KOPT-K1 (cell line): ENCODE results near the gene SPDYE3.
"Not testable (repeated sequence)": the region's sequence is repeated elsewhere in the genome, so short reads cannot be mapped to it uniquely, and the experiment has no call there.

Source experiments
- H3K27ac ChIP-seq: fragments of 200-600 bp; sonication (generic); 2 replicates; pipeline ENCODE4 v1.5.1; 2016; ENCODE audit warnings: antibody characterized with exemption, mild to moderate bottlenecking, low read depth, low read length; ENCODE audit not compliant: poor library complexity, severe bottlenecking
- H3K36me3 ChIP-seq: fragments of 200-600 bp; sonication (generic); 2 replicates; pipeline ENCODE4 v1.5.1; 2017; ENCODE audit warnings: antibody characterized with exemption, mild to moderate bottlenecking, low read length, moderate library complexity; ENCODE audit not compliant: insufficient read depth
- H3K9me3 ChIP-seq: fragments of 200-600 bp; sonication (generic); 2 replicates; pipeline ENCODE4 v1.5.1; 2017; ENCODE audit warnings: antibody characterized with exemption, low read length, mild to moderate bottlenecking; ENCODE audit not compliant: insufficient read depth, poor library complexity, severe bottlenecking

SPDYE3 gene

GRCh38 chr7:100326914-100327313, 19.4 kb downstream of the SPDYE3 start:
- H3K9me3 ChIP-seq, H3K27ac ChIP-seq: not testable (repeated sequence)
- peaks cover 61% of the 10 kb centered on the region for H3K36me3 ChIP-seq

- peak overlapping the region; percentile 79 for H3K27ac ChIP-seq
- not testable (repeated sequence) for H3K9me3 ChIP-seq
- H3K36me3 ChIP-seq: peaks cover 34% of the 10 kb centered on the region
These were observed 28.3 kb downstream of the SPDYE3 start for GRCh38 chr7:100335566-100336466.

DNA sequence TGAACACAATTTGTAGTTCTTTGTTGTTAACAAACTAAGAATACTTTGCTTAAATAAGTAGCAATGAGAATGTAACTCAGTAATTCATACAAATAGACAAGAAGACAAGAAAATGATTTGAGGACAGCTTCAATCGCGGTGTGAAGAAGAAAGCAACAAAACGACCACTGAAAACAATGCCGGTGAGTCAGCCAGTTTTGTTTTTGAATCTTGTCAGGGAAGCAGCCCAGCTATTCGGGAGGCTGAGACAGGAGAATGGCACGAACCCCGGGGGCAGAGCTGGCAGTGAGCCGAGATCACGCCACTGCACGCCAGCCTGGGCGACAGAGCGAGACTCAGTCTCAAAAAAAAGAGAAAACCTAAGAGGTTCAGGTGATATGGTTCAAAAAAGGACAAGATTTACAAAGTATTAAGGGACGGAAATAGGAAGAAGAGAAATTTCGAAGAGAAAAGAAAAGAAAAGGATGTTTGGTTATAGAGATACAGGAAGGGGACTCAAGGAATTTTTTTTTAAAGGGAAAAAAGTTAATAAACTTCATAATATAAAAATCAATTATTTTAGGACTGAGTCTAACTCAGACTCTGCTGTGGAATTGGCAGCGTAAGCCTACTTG, 30.7 kb downstream of the SPDYE3 start:
- H3K36me3 ChIP-seq: peaks cover 50% of the 10 kb centered on the region
- H3K27ac ChIP-seq, H3K9me3 ChIP-seq: not testable (repeated sequence)

DNA sequence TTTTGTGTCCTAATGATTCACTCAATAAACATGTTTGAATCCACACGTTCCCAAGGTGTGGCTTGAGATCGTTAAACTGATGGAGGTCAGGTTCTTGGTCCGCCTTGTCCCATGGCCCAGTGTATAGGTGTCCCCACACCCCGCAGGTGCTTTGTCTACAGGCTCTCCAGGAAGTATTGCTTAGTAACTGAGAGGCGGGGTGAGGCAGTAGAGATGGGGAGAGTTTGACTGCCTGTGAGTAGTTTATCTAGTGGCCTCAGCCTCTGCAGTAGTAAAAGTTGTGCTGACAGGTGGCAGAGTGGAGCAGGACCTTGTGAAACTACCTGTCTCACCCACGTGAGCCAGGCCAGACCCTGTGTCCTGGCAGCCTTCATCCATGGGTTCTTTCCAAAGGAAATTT, 33.8 kb downstream of the SPDYE3 start:
- H3K36me3 ChIP-seq: peaks cover 74% of the 10 kb centered on the region
- H3K27ac ChIP-seq: peak overlapping the region; percentile 18
- not testable (repeated sequence) for H3K9me3 ChIP-seq

- Histone ChIP-seq H3K27ac (no peak overlapping the region), H3K36me3 (peaks cover 83% of the 10 kb centered on the region), H3K9me3 (no peaks in the 10 kb centered on the region)
These were observed 35.3 kb downstream of the SPDYE3 start for GRCh38 chr7:100342765-100343164.

DNA sequence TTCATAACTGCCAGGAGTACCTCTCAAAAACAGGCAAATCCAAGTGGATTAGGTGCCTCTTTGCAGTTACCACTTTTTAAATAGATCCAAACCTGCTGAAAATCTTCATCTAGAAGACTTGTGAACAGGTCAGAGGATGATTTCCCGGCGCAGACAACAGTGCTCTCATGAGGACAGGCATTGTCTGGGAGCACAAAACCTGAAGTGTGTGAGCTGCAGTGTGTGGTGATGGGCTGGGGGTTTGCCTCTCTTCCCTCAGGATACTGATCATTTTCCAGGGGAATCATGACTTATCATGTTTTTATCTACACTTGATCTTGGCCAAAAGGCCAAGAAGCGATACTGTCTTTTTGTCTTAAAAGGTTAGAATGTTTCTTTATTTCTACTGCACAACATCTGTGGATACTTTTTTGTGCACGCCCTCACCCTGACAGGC, 36.6 kb downstream of the SPDYE3 start:
- Histone ChIP-seq H3K36me3 (peaks cover 85% of the 10 kb centered on the region), H3K27ac (peak overlapping the region; percentile 64)
- not testable (repeated sequence) for H3K9me3 ChIP-seq

DNA sequence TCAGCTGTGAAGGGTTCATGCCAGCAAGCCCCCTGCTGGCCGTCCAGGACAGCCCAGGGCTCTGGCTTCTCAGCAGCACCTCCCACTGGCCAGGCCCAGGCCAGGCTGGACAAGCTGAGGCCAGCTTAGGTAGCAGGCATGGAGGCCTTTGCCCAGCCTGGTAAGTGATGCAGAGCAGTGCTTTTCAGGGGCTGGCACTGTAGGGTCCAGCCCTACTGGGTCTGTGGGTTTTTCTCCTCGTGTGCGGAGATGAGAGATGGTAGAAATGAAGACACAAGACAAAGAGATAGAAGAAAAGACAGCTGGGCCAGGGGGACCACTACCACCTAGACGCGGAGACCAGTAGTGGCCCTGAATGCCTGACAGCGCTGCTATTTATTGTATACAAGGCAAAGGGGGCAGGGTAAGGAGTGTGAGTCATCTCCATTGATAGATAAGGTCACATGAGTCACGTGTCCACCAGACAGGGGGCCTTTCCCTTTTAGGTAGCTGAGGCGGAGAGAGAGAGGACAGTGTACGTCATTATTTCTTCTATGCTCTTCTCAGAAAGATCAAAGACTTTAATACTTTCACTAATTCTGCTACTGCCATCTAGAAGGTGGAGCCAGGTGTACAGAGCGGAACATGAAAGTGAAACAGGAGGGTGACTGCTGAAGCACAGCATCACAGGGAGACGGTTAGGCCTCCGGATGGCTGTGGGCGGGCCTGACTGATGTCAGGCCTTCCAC, 37.2 kb downstream of the SPDYE3 start:
- H3K27ac ChIP-seq: peak overlapping the region; percentile 64
- not testable (repeated sequence) for H3K9me3 ChIP-seq
- peaks cover 85% of the 10 kb centered on the region for H3K36me3 ChIP-seq

GRCh38 chr7:100345288-100345672, 37.8 kb downstream of the SPDYE3 start:
- Histone ChIP-seq H3K27ac (peak overlapping the region; percentile 64), H3K36me3 (peaks cover 91% of the 10 kb centered on the region)
- not testable (repeated sequence) for H3K9me3 ChIP-seq

DNA sequence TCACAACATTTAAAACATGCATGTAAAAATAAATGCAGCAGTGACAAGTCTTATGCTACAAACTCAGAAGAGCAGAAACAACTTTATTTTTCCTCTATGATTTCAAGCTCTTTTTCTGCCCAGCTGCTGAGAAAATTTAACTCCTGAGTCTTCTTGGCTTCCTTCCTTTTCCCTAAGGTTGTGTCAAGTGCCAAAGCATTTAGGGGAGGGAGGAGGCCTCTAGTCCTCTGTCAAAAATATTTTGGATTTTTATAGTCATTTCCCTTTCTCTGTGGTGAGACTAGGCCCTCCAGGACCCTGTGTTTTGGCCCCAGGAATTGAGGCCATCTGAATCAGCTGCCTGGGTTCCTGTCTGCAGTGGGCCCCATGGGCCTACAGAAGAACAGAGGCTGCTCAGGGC, 39.4 kb downstream of the SPDYE3 start:
- Histone ChIP-seq H3K27ac (no peak overlapping the region), H3K36me3 (peaks cover 93% of the 10 kb centered on the region), H3K9me3 (no peaks in the 10 kb centered on the region)

GRCh38 chr7:100348805-100349204, 41.3 kb downstream of the SPDYE3 start:
- Histone ChIP-seq H3K9me3 (no peaks in the 10 kb centered on the region), H3K36me3 (peaks cover 92% of the 10 kb centered on the region), H3K27ac (no peak overlapping the region)

GRCh38 chr7:100349757-100350156, 42.3 kb downstream of the SPDYE3 start:
- H3K9me3 ChIP-seq: no peaks in the 10 kb centered on the region
- H3K27ac ChIP-seq: no peak overlapping the region
- peaks cover 93% of the 10 kb centered on the region for H3K36me3 ChIP-seq

DNA sequence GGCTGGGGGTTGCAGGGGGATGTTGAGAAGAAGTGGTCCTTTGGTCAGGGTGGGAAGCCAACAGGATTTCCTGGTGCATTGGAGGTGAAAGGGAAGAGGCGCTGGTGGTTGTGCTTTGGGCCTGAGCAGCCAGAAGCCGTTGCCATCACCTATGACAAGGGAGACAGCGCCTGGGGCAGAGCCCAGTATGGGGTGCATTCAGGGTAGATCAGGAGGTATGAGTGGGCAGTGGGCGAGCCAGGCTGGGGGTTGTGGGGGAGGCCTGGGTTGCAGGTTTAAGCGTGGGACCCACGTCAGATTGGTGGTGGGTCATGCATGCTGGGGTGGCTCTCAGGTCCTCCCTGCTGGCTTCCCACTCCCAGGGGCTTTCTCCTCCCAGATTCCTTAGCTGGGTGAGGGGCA, 44.2 kb downstream of the SPDYE3 start:
- peak overlapping the region; percentile 45 for H3K27ac ChIP-seq
- H3K36me3 ChIP-seq: peaks cover 100% of the 10 kb centered on the region
- no peaks in the 10 kb centered on the region for H3K9me3 ChIP-seq

- Histone ChIP-seq H3K27ac (peak overlapping the region; percentile 45), H3K36me3 (peaks cover 100% of the 10 kb centered on the region)
- not testable (repeated sequence) for H3K9me3 ChIP-seq
These were observed 44.8 kb downstream of the SPDYE3 start for GRCh38 chr7:100352230-100352781.

DNA sequence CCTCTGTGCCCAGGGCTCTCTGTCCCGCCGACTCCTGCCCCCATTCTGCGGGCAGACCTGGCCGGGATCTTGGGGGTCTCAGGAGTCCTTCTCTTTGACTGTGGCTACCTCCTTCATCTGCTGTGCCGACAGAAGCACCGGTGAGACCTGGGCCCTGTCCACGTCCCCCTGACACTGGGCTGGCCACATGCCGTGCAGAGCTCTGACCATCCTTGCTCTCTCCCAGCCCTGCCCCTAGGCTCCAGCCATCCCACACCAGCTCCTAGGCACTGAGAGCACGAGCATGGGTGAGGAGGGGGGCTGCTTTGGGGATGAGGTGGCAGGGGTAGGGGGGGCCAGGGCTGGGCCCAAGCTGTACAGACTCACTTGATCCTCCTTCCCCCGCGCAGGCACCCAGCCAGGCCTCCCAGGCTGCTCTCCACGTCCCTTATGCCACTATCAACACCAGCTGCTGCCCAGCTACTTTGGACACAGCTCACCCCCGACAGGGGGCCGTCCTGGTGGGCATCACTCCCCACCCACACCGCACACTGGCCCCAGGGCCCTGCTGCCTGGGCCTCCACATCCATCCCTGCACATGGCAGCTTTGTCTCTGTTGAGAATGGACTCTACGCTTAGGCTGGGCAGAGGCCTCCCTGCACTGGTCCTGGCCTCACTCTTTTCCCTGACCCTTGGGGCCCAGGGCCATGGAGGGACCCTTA, 45.6 kb downstream of the SPDYE3 start:
- H3K27ac ChIP-seq: peak overlapping the region; percentile 29
- peaks cover 100% of the 10 kb centered on the region for H3K36me3 ChIP-seq
- no peaks in the 10 kb centered on the region for H3K9me3 ChIP-seq
